H1 (cell line): ENCODE measurements around the gene RPS3. TPM values are rescaled to one million over a fixed set of nuclear protein-coding genes. Genes with fewer than 3 reads are reported as not detected.

Experiments
- CTCF ChIA-PET: fragments of 300-600 bp; sonication (Branson Sonifier 250); formaldehyde crosslinking; loops from one replicate; lab custom pipeline; 2021; ENCODE audit not compliant: partially characterized antibody; lab: Charles Lee
- POLR2A ChIA-PET: fragments of 300-600 bp; sonication (Branson Sonifier 250); formaldehyde crosslinking; loops from one replicate; lab custom pipeline; 2021; ENCODE audit warnings: inconsistent platforms; ENCODE audit not compliant: partially characterized antibody; lab: Charles Lee
- DNase-seq, 2 experiments: peaks; one replicate each; pipeline versions ENCODE4 v3.0.0 to v3.0.0-alpha.2; 2010 to 2022; ENCODE audit warnings: low spot score in 2 of 2, low read depth in 1 of 2, mixed read lengths in 1 of 2
- FAIRE-seq: peaks from 2 replicates; lab custom pipeline; 2011; peaks lifted over from hg19 to GRCh38; lab: Jason Lieb, UNC
- H2AFZ ChIP-seq: 2 replicates; pipeline ENCODE4 v1.8.1; 2012; ENCODE audit warnings: low read length, inconsistent platforms
- H2AK5ac ChIP-seq: 2 replicates; pipeline ENCODE4 v1.6.1; 2013; ENCODE audit warnings: low read depth, low read length
- H2BK120ac ChIP-seq: replicated peaks from 2 replicates; pipeline ENCODE3; 2013; ENCODE audit warnings: low read depth, low read length, inconsistent platforms
- H2BK12ac ChIP-seq: 2 replicates; pipeline ENCODE4 v1.6.1; 2013; ENCODE audit warnings: low read depth, low read length
- H2BK15ac ChIP-seq: 2 replicates; pipeline ENCODE4 v1.6.1; 2013; ENCODE audit warnings: low read length
- H2BK20ac ChIP-seq: 2 replicates; pipeline ENCODE4 v1.6.1; 2013; ENCODE audit warnings: low read length
- H2BK5ac ChIP-seq: 2 replicates; pipeline ENCODE4 v1.6.1; 2013; ENCODE audit warnings: low read depth, low read length
- H3K14ac ChIP-seq: 2 replicates; pipeline ENCODE4 v1.6.1; 2013; ENCODE audit warnings: inconsistent platforms; ENCODE audit not compliant: insufficient read length
- H3K18ac ChIP-seq: 2 replicates; pipeline ENCODE4 v1.6.1; 2013; ENCODE audit warnings: low read length; ENCODE audit errors: extremely low read depth
- H3K23ac ChIP-seq: 2 replicates; pipeline ENCODE4 v1.6.1; 2013; ENCODE audit warnings: inconsistent platforms; ENCODE audit not compliant: insufficient read length
- H3K23me2 ChIP-seq: 2 replicates; pipeline ENCODE4 v1.6.1; 2013; ENCODE audit warnings: low read depth, low read length
- H3K27ac ChIP-seq: 2 replicates; pipeline ENCODE4 v1.6.1; 2011; ENCODE audit warnings: low read depth, low read length, inconsistent platforms
- H3K27me3 ChIP-seq, 4 experiments: replicated peaks in 1 of 4; 1 replicate in 1 of 4; 2 replicates in 3 of 4; pipeline versions ENCODE4 v1.6.1 to v1.8.1; 2011 to 2013; ENCODE audit warnings: low read length in 3 of 4, mild to moderate bottlenecking in 3 of 4, inconsistent platforms in 2 of 4, mixed read lengths in 2 of 4, moderate library complexity in 1 of 4; ENCODE audit not compliant: control insufficient read depth in 3 of 4, insufficient read depth in 3 of 4; ENCODE audit errors: extremely low read depth in 1 of 4
- H3K36me3 ChIP-seq, 4 experiments: 2 replicates each; pipeline versions ENCODE4 v1.6.1 to v1.8.1; 2011 to 2013; ENCODE audit warnings: mild to moderate bottlenecking in 4 of 4, low read length in 3 of 4, moderate library complexity in 2 of 4, control low read depth in 1 of 4, inconsistent platforms in 1 of 4; ENCODE audit not compliant: insufficient read depth in 4 of 4, control insufficient read depth in 2 of 4
- H3K4ac ChIP-seq: replicated peaks from 2 replicates; pipeline ENCODE3; 2013; ENCODE audit warnings: low read length, low read depth, mixed read lengths, inconsistent platforms; ENCODE audit not compliant: insufficient read length
- H3K4me1 ChIP-seq, 4 experiments: replicated peaks in 1 of 4; 1 replicate in 1 of 4; 2 replicates in 3 of 4; pipeline versions ENCODE4 v1.6.1 to v1.8.1; 2011 to 2013; ENCODE audit warnings: low read length in 3 of 4, inconsistent platforms in 2 of 4, mixed read lengths in 1 of 4; ENCODE audit not compliant: insufficient read depth in 4 of 4, control insufficient read depth in 3 of 4
- H3K4me2 ChIP-seq, 2 experiments: 2 replicates each; pipeline versions ENCODE4 v1.6.1 to v1.8.1; 2011 to 2013; ENCODE audit warnings: low read depth in 2 of 2, low read length in 2 of 2, control low read depth in 1 of 2, inconsistent platforms in 1 of 2, mild to moderate bottlenecking in 1 of 2; ENCODE audit not compliant: insufficient read depth in 1 of 2
- H3K4me3 ChIP-seq, 4 experiments: fragments of 200-600, 300-600 bp in 1 of 4; sonication (generic), shearing (Covaris generic), sonication (Bioruptor Twin) in 1 of 4; 2 replicates each; pipeline versions ENCODE4 v1.5.1 to v1.8.1; 2011 to 2016; ENCODE audit warnings: low read length in 4 of 4, low read depth in 3 of 4, control low read depth in 2 of 4, inconsistent platforms in 2 of 4, mild to moderate bottlenecking in 2 of 4, mixed read lengths in 1 of 4, moderate library complexity in 1 of 4; ENCODE audit not compliant: insufficient read depth in 2 of 4; ENCODE audit errors: extremely low read depth in 1 of 4
- H3K56ac ChIP-seq: replicated peaks from 2 replicates; pipeline ENCODE3; 2013; ENCODE audit warnings: low read depth, mild to moderate bottlenecking, mixed read lengths, low read length, inconsistent platforms; ENCODE audit not compliant: insufficient read length
- H3K79me1 ChIP-seq: 2 replicates; pipeline ENCODE4 v1.6.1; 2013; ENCODE audit warnings: low read depth, low read length, control low read depth
- H3K79me2 ChIP-seq, 2 experiments: 2 replicates each; pipeline versions ENCODE4 v1.6.1 to v1.8.1; 2012 to 2013; ENCODE audit warnings: low read length in 2 of 2, mild to moderate bottlenecking in 2 of 2, inconsistent platforms in 1 of 2; ENCODE audit not compliant: insufficient read depth in 2 of 2, control insufficient read depth in 1 of 2
- H3K9ac ChIP-seq, 4 experiments: replicated peaks in 1 of 4; 1 replicate in 1 of 4; 2 replicates in 3 of 4; pipeline versions ENCODE4 v1.6.1 to v1.8.1; 2011 to 2013; ENCODE audit warnings: low read depth in 3 of 4, low read length in 3 of 4, control low read depth in 2 of 4, mild to moderate bottlenecking in 2 of 4, moderate library complexity in 2 of 4, inconsistent platforms in 1 of 4; ENCODE audit errors: extremely low read depth in 1 of 4
- H3K9me3 ChIP-seq, 2 experiments: 2 replicates each; pipeline versions ENCODE4 v1.6.1 to v1.8.1; 2012 to 2013; ENCODE audit warnings: mild to moderate bottlenecking in 2 of 2, moderate library complexity in 2 of 2, control low read depth in 1 of 2, inconsistent platforms in 1 of 2, low read depth in 1 of 2, low read length in 1 of 2, mixed read lengths in 1 of 2; ENCODE audit not compliant: insufficient read depth in 2 of 2
- H4K20me1 ChIP-seq, 2 experiments: replicated peaks in 1 of 2; 2 replicates each; pipeline versions ENCODE3 to v1.8.1; 2011 to 2013; ENCODE audit warnings: inconsistent platforms in 2 of 2, low read length in 2 of 2, mild to moderate bottlenecking in 1 of 2; ENCODE audit not compliant: insufficient read depth in 2 of 2, control insufficient read depth in 1 of 2
- H4K5ac ChIP-seq: 2 replicates; pipeline ENCODE4 v1.6.1; 2013; ENCODE audit warnings: low read length, low read depth, mixed read lengths, inconsistent platforms; ENCODE audit not compliant: insufficient read length
- H4K8ac ChIP-seq: 2 replicates; pipeline ENCODE4 v1.8.0; 2013; ENCODE audit warnings: mild to moderate bottlenecking, moderate library complexity, low read length, inconsistent platforms; ENCODE audit not compliant: insufficient read depth; ENCODE audit errors: extremely low read depth
- H4K91ac ChIP-seq: replicated peaks from 2 replicates; pipeline ENCODE3; 2013; ENCODE audit warnings: low read length, mixed read lengths, inconsistent platforms; ENCODE audit not compliant: insufficient read length
- CHD1 ChIP-seq: IDR thresholded peaks from 2 replicates; pipeline ENCODE4 v1.6.1; 2012; ENCODE audit warnings: low read depth, low read length, improper control_type of control experiment
- EZH2 ChIP-seq: fragments of 200-600 bp; sonication (generic); IDR thresholded peaks from 2 replicates; pipeline ENCODE4 v1.7.1; 2012; ENCODE audit warnings: low read depth, mild to moderate bottlenecking, moderate library complexity, low read length, inconsistent platforms; ENCODE audit not compliant: severe bottlenecking
- NANOG ChIP-seq: IDR thresholded peaks from 2 replicates; pipeline ENCODE4 v1.6.1; 2011; ENCODE audit warnings: low read length, low read depth, mild to moderate bottlenecking, inconsistent platforms; ENCODE audit not compliant: insufficient read depth, poor library complexity, severe bottlenecking
- TBP ChIP-seq: IDR thresholded peaks from 2 replicates; pipeline ENCODE4 v1.6.1; 2011; ENCODE audit warnings: low read depth, low read length, improper control_type of control experiment
- WGBS, 2 experiments: shearing (Covaris generic) in 1 of 2; methylation state at CpG; one replicate each; pipeline versions ENCODE4 v1.1.6 to v1.1.7; 2013 to 2015; ENCODE audit warnings: low lambda C conversion rate in 2 of 2, mixed read lengths in 2 of 2, inconsistent platforms in 1 of 2, low coverage in 1 of 2, missing lambda C conversion rate in 1 of 2; ENCODE audit not compliant: insufficient replicate concordance in 2 of 2, insufficient coverage in 1 of 2, insufficient read length in 1 of 2; ENCODE audit errors: extremely low coverage in 1 of 2, missing lambda C conversion rate in 1 of 2; 5-methylcytosine and 5-hydroxymethylcytosine counted together
- polyA plus RNA-seq, 7 experiments: library from polyadenylated mRNA; depleted of rRNA in 3 of 7; stranded (reverse) in 5 of 7; unstranded in 2 of 7; fragments of >200 nt in 5 of 7; fragments of 200-250 nt in 2 of 7; gene quantifications; 1 replicate in 5 of 7; 2 replicates in 1 of 7; 4 replicates in 1 of 7; pipeline versions ENCODE4 v1.2.1 to v1.2.3, GENCODE V29; 2011 to 2013; ENCODE audit warnings: missing spikeins in 2 of 7, mixed read lengths in 2 of 7
- total RNA-seq: library from RNA; stranded (reverse); fragmentation: NEBNext Ultra II Directional; extraction: Animal tissue kit (Norgen Biotek cat#: 25700); gene quantifications from 2 replicates; pipeline ENCODE4 v1.2.1, GENCODE V29; 2021
- TF ChIP-seq, protein P1 (sequence below): IDR thresholded peaks from 2 replicates; pipeline ENCODE4 v1.6.1; 2012; ENCODE audit warnings: inconsistent platforms
- TF ChIP-seq, protein P2 (sequence below), 3 experiments: IDR thresholded peaks; 1 replicate in 2 of 3; 2 replicates in 1 of 3; pipeline versions ENCODE4 v1.5.1 to v1.6.1; 2011; ENCODE audit warnings: low read length in 3 of 3, mild to moderate bottlenecking in 3 of 3, inconsistent platforms in 2 of 3, low read depth in 1 of 3, moderate library complexity in 1 of 3; ENCODE audit not compliant: insufficient read depth in 1 of 3; ENCODE audit errors: control extremely low read depth in 1 of 3

Gene RPS3
- total and polyA plus RNA-seq, 2 of the 8 experiments (the other 6 are each of a cell fraction or from before 2014, with no cell fraction given): 3,813 to 4,194 TPM

DNA sequence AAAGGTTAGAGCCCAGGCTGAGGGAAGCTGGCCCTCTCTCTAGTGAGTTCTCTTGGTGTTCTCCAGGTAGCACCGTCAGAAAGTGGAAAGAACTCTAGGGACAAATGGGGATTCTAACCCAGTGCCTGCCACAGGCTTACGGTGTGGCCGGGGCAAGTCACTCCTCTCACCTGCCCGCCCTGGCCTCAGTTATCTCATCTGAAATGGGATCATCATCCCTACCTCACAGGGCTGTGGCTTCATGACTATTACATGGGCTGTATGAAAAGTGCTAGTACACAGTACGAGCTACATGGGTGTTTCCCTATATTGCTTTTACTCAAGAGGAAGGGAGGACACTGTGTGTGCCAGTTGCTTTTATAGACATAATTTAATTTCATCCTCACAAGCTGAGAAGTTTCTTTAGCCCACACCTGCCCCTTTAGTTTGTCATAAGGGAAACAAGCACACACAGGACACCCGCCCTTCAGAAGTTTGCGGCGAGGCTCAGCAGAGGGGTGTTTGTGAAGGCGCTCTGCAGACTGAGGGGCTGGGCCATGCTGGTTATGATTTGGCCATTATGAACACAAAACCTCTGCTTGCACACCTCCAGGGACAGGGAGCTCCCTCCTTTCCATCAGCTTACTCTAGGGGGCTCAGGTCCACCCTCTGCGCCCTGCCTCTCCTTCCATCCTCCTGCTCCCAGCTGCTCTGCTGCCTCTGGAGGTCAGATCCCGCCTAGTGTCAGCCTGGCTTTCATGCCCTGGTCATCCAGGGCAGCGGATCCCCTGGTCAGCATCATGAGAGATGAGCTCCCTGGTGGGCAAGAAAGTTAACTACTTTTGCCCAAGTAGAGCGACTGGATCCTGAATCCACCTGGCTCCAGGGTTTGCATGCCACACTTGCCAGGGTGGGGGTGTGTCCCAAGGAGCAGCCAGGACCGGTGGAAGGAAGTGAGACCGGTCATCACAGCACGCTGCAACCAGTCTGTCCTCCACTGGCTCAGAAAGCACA is 32.5 kb downstream of the RPS3 start:
- Histone ChIP-seq H3K14ac (no peak overlapping the region), H3K79me1 (no peaks in the 10 kb centered on the region), H3K9me3 (peaks cover 9 to 19% of the 10 kb centered on the region in 2 experiments; a peak in 3 of 4 replicates), H3K23me2 (peaks cover 8% of the 10 kb centered on the region; the same call in 1 of the 2 replicates), H3K9ac (no peak overlapping the region), H4K8ac (no peak overlapping the region), H2AK5ac (no peak overlapping the region), H2BK5ac (no peak overlapping the region), H3K27ac (no peak overlapping the region), H3K56ac (no peak overlapping the region), H2BK20ac (no peak overlapping the region), H3K23ac (no peak overlapping the region), H4K91ac (no peak overlapping the region), H4K5ac (no peak overlapping the region), H3K4me3 (peak overlapping the region in 3 of 4 experiments; percentile 33 to 54 (median 37); a peak in 4 of 8 replicates), H3K79me2 (no peaks in the 10 kb centered on the region), H3K36me3 (peaks cover 0 to 17% (median 0%) of the 10 kb centered on the region in 4 experiments; a peak in 3 of 8 replicates), H2BK120ac (no peak overlapping the region), H2BK12ac (no peak overlapping the region), H2BK15ac (no peak overlapping the region; the same call in 1 of the 2 replicates), H3K4ac (no peak overlapping the region), H3K27me3 (peaks cover 47 to 72% (median 61%) of the 10 kb centered on the region in 4 experiments), H3K4me1 (peaks cover 0 to 20% (median 12%) of the 10 kb centered on the region in 4 experiments; a peak in 6 of 7 replicates), H2AFZ (no peak overlapping the region), H3K18ac (no peak overlapping the region), H4K20me1 (peaks cover 4 to 5% of the 10 kb centered on the region in 2 experiments), H3K4me2 (peak overlapping the region; percentile 75 to 83)
- FAIRE-seq: no peak
- ChIA-PET POLR2A (interaction anchor here (0.9 to 27.9 kb wide), 9 partner anchors 8 to 143 kb away, joined by 3 to 570 read pairs (median 4); partner anchors contain the start of gene RPS3), CTCF (interaction anchor here (0.6 to 18.5 kb wide), 21 partner anchors 8 to 286 kb away, joined by 3 to 201 read pairs (median 3); no protein-coding TSS in a partner anchor)
- DNase-seq: no peak
- 64% methylated on average over 16 of the region's 16 CpGs; no CpG with 5 or more reads in 1 of the 2 experiments for WGBS, 2 experiments
- TF ChIP-seq CHD1: no peak
- TF ChIP-seq, protein P1, sequence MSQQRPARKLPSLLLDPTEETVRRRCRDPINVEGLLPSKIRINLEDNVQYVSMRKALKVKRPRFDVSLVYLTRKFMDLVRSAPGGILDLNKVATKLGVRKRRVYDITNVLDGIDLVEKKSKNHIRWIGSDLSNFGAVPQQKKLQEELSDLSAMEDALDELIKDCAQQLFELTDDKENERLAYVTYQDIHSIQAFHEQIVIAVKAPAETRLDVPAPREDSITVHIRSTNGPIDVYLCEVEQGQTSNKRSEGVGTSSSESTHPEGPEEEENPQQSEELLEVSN: 0 out of 2 replicates have a peak, but pooled peaks have one; percentile 23
- TF ChIP-seq NANOG: no peak
- TF ChIP-seq EZH2: no peak
- TF ChIP-seq, protein P2, sequence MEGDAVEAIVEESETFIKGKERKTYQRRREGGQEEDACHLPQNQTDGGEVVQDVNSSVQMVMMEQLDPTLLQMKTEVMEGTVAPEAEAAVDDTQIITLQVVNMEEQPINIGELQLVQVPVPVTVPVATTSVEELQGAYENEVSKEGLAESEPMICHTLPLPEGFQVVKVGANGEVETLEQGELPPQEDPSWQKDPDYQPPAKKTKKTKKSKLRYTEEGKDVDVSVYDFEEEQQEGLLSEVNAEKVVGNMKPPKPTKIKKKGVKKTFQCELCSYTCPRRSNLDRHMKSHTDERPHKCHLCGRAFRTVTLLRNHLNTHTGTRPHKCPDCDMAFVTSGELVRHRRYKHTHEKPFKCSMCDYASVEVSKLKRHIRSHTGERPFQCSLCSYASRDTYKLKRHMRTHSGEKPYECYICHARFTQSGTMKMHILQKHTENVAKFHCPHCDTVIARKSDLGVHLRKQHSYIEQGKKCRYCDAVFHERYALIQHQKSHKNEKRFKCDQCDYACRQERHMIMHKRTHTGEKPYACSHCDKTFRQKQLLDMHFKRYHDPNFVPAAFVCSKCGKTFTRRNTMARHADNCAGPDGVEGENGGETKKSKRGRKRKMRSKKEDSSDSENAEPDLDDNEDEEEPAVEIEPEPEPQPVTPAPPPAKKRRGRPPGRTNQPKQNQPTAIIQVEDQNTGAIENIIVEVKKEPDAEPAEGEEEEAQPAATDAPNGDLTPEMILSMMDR (IDR thresholded peaks at IDR 0.05; ENCODE audit: control extremely low read depth in 1 of 3, insufficient read depth in 1 of 3, low read depth in 1 of 3, low read length in 3 of 3): peak in 2 of 3 experiments; percentile 32; a peak in 3 of 4 replicates
- TF ChIP-seq TBP: 0 out of 2 replicates have a peak, but pooled peaks have one; percentile 15
